ENCODE results near the gene NACC1.
"Not testable (repeated sequence)": the region's sequence is repeated elsewhere in the genome, so short reads cannot be mapped to it uniquely, and the experiment has no call there.

Gene NACC1

DNA sequence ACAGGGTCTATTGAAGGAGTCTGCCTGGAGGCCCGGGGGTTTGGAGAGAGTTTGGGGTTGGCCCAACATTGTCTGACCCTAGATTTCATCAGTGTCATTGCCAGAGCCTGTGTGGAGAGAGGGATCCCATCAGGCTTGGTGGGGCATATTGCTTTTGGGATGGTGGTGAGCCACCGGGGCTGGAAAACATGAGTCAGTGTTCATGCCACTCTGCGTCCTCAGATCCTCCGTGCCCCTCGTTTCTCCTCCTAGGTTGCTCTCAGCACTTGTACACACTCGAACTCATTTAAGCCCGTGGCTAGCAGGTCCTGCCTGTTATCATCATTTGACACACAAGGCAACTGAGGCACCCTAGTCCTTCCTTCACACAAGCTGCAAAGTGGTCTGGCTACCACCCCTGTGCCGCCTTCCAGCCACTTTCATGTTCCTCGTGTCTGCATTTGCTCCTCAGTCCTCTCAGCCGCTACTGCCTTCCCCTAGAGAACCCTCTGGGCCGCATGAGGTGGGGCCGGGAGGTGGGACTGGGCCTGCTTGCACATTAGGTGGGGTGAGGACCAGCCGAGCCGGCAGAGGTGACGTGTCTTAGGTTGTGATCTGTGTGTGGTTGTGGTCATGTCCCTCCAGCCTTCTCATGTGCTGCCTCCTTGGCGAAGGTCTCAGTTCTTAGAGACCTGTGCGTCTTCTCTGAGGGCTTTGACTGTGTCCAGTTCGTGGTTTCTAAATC, 3.6 kb downstream of the NACC1 start:
- DNase-seq = no peak

DNA sequence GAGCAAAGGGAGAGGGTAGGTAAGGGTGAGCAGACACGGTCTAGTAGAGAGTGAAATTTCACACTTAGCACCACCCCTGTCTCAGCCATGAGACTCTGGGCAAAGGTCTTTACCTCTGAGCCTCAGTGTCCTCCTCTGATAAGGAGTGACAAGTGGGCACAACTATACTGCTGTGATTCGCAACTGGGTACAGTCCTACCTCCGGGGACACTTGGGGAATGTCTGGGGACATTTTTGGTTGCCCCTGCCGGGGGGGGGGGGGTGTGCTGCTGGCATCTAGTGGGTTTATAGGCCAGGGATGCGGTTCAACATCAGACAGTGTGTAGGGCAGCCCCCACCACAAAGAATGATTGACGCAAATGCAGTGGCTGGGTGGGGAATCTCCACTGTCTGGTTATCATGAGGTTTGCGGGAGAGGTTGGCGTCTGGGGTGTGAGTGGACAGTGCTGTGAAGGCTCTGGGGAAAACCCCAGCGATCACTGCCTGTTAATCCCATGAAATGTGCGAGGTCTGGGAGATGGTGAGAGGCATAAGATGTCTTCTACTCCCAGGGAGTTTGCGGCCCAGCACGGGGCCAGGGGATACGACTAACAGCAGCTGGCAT, 4.3 kb downstream of the NACC1 start:
- no peak for DNase-seq

DNA sequence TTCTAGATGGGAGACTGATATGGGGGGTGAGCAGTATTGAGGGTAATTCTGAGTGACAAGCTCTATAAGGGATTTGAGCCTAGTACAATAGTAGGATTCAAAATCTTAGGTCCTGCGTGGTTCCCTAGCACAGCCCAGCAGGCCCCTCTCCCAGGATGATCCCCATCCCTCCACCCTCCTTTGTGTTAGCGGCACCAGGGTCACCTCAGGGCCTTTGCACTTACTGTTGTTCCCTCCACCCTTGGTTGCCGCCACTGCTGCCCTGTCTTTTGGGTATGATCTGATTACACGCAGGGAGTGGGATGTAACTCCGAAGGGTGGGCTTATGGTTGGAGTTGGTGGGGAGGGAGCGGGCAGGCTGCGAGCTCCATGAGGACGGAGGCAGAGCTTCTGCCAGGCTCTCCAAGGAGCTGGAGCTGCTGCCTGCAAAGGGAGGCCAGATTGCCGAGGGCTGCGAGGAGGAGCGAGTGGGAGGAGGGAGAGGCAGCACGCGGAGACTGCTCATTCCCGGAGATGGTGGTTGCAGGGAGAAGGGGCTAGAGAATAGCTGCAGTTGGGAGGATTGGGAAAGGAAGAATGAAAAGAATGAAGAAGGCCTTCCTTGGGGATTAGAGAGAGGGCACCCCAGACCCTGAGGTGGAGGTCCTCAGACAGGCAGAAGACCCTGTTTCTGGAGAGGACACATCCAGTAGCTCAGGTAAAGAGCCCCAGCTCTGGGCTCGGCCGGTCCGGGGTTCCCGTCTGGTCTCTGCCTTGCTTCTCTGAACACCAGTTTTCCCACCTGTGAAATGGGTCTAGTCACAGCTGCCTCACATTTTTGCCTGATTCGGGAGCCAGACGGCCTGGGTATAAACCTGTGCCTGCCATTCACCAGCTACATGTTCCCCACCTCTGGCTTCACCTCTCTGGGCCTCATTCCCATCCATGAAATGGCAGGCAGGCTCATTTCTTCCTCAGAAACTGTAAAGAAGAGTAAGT, 5.2 kb downstream of the NACC1 start:
- no peak for DNase-seq

DNA sequence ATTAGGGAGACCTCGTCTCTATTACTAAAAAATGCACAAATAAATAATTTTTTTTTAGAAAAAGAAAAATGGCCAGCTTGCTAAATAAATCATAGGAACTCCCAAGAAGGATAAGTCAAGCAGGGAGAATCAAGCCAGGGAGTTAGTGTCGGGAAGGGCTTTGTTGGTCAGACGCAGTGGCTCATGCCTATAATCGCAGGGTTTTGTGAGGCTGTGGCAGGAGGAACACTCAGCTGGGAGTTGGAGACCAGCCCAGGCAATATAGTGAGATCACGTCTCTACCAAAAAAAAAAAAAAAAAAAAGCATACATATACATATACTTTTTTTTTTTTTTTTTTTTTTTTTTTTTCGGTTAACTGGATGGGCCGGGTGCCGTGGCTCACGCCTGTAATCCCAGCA, 9.0 kb downstream of the NACC1 start:
- no peak for DNase-seq

DNA sequence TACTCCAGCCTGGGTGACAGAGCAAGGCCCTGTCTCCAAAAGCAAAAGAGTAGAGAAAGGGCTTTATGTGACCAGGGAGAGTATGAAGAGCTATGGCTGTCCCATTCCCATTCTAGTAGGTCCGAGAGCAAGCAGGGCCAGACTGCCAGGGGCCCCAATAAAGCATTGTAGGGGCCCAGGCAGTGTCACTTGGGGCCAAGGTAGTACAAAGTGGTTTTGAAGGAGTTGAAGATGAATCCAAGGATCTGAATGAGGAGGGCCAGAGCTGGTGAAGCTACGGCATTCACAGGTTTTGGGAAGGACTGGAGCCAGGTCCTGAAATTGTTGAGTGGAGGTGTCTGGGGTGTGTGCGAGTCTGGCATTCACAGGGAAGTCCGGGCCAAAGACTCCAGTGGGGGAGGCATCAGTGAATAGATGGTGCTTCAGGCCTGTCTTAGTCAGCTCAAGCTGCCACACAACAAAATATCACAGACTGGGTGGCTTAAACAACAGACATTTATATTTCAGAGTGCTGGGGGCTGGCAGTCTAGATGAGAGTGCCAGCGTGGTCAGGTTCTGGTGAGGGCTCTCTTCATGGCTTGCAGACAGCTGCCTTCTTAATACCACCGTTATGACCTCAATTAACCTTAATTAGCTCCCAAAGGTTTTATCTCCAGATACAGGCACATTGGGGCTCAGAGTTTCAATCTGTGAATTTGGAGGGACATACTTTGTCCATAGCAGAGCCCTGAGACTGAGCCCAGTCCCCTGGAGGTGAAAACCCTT, 9.9 kb downstream of the NACC1 start:
- DNase-seq = no peak

DNA sequence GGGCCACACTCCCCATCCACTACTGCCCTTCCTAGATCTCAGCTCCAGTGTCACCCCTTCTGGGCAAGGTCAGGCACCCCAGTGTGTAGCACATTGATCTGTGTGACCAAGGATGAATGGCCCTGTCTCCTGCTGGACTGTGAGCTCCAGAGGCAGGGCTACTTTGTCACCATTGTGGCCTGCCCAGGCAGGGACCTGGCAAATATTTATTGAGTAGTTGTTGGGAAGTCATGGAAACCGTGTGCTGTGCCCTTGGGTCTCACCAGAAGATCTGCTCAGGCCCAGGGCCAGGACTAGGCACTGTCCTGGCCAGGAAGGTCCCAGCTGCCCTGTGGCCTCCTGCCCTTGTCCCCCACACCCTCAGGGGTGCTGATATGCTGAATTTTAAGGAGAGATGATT, 10.5 kb downstream of the NACC1 start:
- DNase-seq = no peak

DNA sequence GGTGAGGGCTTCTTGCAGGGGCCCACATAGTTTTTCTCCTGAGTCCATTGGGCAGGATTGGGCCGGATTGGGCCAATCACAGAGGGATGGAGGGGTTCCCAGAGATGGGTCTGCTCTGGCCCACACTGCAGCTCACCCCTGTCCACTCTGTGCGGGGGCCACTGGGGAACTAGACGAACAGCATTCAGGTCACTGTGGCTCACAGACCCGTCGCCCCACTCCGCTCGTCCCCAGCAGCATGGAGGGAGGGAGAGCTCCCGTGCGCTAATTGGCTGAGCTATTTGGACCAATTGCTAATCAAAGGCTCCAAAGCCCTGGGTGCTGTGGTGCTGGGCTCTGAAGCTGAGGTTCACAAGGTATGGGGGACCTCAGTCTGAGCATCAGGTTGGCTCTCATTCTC, 11.3 kb downstream of the NACC1 start:
- DNase-seq = no peak

DNA sequence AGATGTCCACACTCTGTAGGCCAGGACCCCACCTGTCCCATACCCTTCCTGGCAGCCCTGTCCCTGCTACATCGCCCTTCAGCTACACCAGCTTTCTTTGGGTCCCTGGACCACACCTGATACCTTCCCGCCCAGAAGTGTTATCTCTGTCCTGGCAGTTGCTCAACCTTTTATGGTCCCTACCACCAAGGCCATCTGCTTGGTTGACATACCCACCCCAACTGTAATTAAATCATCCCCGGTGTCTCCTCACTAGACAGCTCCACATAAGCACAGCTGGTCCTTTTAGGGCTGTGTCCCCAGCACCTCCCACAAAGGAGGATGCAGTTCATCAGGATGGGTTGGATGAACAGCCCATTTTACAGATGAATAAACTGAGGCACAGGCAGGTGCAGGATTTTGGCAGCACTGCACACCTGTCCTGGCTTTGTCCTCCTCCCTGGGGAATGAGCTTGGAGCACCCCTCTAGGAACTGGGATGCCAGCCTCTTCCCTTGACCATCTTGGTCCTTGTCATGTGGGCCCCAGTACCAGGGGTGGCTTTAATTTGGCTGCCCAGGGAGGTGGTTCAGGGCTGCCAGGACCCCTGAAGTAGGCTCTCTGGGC, 12.9 kb downstream of the NACC1 start:
- DNase-seq = no peak

DNA sequence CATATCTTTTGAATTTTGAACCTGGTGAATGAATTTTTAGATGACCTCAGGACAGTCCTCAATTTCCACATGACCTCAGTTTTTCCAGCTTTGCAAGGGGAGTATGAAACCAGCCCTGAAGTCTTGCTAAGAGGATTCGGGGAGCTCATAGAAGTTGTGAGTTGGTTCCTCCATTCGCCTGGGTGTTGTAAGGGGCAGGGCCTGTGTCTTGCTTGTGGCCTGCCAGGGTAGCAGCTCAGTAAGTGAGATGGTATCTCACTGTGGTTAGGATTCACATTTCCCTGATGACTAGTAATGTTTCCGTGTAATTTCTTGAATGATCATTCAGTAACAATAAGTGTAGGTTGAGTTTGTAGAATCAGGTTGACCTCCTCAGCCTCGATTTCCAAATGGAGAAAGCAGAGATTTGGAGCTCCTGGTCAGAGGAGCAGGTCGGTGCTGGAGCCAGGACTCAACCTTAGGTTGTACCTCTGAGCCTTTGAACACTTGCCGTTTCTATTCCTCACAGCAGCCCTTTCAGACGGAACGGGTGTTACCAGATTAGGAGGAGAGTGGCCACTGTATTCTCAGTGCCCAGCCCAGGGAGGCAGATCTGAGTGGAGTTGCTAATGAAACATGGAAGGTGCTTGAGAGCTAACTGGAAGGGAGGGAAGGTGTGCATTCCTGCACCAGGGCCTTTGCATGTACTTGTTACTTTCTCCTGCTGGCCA, 14.6 kb downstream of the NACC1 start:
- peak; percentile 55 for DNase-seq

DNA sequence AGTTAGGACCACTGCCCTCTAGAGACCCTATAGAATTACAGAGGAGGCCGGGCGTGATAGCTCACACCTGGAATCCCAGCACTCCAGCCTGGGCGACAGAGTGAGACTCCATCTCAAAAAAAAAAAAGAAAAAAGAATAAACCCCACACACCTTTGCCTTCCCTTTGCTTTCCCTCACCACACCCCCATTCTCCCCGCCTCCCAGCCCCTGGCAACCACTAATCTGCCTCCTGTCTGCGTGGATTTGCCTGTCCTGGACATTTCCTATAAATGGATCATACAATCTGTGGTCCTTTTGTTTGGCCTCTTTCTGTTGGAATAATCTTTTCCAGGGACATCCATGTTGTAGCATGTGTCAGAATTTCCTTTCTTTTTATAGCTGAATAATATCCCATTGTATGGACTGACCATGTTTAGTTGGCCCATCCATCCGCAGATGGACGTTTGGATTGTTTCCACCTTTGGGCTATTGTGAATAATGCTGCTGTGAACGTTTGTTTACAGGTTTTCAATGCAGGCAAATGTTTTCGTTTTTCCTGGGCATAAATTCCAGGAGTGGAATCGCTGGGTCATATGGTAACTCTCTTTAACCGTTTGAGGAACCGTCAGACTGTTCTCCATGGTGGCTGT, 15.3 kb downstream of the NACC1 start:
- no peak for DNase-seq

DNA sequence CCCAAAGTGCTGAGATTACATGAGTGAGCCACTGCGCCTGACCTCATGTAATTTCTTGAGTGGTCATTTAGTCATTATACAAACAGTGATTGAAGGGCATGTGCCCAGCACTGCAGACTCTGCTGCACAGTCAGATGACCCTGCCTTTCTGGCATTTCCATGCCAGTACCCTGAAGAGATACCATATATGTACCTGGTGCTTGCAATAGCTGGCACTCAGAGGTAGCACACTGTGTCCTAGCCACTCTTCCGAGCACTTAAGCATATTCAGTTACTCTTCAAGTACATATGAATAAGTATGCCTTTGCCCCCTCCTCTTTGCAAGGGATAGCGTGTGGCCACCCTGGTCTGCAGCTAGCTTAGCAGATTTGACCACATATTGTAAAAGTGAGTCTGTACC, 16.6 kb downstream of the NACC1 start:
- DNase-seq = no peak

DNA sequence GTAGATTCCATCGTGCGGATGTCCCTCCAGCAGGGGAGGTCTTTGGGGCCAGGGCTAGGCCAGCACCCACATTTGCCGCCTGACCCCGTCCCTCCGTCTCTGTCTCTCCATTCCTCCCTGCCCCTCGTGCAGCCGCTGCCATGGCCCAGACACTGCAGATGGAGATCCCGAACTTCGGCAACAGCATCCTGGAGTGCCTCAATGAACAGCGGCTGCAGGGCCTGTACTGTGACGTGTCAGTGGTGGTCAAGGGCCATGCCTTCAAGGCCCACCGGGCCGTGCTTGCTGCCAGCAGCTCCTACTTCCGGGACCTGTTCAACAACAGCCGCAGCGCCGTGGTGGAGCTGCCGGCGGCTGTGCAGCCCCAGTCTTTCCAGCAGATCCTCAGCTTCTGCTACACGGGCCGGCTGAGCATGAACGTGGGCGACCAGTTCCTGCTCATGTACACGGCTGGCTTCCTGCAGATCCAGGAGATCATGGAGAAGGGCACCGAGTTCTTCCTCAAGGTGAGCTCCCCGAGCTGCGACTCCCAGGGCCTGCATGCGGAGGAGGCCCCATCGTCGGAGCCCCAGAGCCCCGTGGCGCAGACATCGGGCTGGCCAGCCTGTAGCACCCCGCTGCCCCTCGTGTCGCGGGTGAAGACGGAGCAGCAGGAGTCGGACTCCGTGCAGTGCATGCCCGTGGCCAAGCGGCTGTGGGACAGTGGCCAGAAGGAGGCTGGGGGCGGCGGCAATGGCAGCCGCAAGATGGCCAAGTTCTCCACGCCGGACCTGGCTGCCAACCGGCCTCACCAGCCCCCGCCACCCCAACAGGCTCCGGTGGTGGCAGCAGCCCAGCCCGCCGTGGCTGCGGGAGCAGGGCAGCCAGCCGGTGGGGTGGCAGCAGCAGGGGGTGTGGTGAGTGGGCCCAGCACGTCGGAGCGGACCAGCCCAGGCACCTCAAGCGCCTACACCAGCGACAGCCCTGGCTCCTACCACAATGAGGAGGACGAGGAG, 17.3 kb downstream of the NACC1 start:
- DNase-seq = no peak

DNA sequence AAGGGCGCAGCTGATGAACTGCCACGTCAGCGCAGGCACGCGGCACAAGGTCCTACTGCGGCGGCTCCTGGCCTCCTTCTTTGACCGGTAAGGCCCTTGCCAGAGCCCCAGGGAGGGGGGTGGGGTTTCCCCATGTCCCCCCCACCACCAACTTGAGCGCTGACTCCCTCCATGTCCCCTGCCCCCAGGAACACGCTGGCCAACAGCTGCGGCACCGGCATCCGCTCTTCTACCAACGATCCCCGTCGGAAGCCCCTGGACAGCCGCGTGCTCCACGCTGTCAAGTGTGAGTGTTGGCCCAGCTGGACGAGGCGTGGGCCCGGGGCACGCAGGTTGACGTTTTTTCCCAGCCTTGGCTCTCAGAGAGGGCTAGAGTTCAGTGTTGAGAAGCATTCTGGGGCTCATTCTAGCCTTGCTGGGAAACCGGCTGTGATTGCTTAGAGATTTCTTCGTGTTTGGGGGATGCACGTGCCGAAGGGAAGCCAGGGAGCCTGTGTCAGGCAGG, 19.3 kb downstream of the NACC1 start:
- DNase-seq = no peak

DNA sequence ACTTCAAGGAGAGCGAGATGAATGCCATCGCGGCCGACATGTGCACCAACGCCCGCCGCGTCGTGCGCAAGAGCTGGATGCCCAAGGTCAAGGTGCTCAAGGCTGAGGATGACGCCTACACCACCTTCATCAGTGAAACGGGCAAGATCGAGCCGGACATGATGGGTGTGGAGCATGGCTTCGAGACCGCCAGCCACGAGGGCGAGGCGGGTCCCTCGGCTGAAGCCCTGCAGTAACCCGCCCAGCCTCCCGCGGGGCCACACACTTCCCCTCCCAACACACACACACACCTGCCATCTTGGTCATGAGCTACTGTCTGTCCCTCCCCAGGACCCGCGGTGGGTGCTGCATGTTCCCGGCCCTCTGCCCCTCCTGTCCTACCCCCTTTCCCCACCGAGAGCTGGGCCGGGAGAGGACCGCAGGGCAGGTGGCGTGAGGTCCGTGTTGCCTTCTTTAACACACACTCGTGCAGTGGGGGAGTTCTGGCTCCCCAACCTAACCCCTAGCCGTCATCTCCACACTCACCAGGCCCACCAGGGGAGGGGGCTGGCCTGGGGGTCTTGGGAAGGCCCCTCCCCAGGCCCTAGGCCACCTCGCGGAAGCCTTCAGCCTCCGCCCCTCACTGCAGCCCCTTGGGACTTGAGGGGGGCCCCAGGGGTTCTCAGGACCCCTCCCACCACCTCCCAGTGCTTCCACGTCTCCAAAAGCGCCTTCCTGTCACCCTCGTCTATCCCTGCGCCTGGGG, 20.3 kb downstream of the NACC1 start:
- DNase-seq = no peak

DNA sequence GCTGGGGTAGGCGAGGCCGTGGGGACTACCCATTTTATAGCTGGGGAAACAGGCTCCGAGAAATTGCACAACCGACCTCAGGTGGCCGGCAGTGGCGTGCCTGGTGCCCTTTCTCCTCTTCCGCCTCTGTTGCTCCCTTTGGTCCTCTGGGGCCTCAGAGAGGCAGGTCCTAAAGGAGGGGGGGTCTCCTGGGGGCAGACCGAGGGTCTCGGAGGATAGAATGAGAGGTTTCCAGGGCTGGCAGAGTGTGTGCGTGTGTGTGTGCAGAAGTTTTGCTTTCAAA, 20.8 kb downstream of the NACC1 start:
- DNase-seq = no peak

DNA sequence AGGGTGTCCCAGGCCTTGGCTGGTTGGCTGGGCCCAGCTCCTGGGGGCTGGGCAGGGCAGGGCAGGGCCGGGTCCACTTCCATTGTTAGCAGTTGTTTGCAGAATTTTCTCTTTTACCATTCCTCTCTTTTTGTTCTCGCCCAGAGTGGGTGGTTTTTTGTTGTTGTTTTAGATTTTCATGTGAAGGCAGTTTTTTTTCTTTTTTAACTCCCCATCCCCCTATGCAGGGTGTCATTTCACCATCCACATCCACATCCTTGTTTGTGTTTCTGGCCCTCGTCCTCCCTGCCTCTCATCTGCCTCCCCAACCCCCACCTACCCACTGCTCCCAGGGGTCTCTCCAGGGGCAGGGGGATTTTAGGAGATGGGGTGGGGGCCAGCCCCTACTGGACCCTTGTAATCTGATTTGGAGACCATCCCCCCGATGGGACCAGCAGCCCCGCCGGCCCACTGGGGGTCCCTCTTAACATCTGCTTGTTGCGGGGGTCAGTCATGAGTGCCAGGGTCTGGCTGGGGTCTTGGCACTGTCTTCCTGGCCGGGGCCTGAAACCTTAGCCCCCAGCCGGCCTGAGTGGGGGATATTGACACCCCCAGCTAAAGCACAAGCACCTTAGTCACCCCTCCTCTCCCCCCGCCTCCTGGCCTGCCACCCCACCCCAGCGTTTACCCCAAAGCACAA, 21.7 kb downstream of the NACC1 start:
- DNase-seq = no peak

DNA sequence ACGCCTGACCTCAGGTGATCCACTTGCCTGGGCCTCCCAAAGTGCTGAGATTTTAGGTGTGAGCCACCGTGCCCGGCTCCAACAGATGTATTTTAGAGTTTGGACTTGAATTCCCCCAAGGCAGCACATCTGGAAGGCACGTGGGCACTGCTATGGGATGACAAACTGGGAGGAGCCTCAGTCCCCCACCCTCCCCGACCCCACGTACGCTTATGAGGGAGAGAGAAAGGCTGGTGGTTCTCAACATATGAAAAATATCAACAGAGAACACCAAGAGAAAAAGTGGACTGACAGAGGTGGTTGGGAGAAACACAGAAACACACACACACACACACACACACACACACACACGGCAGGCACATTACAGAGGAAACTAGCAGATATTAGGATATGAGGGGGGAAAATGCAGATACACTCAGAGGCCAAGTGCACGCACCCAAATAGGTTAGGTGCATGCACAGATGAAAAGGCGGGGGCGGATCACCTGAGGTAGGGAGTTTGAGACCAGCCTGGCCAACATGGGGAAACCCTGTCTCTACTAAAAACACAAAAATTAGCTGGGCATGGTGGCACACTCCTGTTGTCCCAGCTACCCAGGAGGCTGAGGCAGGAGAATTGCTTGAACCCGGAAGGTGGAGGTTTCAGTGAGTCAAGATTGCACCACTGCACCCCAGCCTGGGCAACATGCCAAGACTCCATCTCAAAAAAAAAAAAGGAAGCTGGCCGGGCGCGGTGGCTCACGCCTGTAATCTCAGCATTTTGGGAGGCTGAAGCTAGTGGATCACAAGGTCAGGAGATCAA, 28.9 kb downstream of the NACC1 start:
- no peak for DNase-seq

DNA sequence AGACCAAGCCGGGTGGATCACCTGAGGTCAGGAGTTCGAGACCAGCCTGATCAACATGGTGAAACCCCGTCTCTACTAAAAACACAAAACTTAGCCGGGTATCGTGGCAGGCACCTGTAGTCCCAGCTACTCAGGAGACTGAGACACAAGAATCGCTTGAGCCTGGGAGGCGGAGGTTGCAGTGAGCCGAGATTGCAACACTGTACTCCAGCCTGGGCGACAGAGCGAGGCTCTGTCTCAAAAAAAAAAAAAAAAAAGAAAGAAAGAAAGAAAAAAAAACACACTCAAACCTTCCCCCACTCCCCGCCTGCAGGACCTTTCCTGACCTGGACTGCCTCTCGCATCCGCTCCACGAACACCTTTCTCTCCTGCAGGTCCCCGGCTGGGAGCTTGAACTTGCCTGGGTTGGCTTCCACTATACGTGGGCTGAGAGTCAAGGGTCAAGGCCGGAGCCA, 31.1 kb downstream of the NACC1 start:
- not testable (repeated sequence) for DNase-seq

Data from CD4-positive, alpha-beta T cell treated with Interleukin-12 subunit alpha and Interleukin-12 subunit beta, for 1 hour (primary cell).